22Rv1 (cell line): ENCODE results near the gene TRPC4AP.
"Not testable (repeated sequence)": the region's sequence is repeated elsewhere in the genome, so short reads cannot be mapped to it uniquely, and the experiment has no call there.

Experiments used
- H3K27ac ChIP-seq: fragments of 450-650 bp; 2 replicates; pipeline ENCODE4 v1.5.1; 2017
- CTCF ChIP-seq: fragments of 450-650 bp; IDR thresholded peaks from 2 replicates; pipeline ENCODE4 v1.5.1; 2017; ENCODE audit warnings: mild to moderate bottlenecking
- ZFX ChIP-seq: fragments of 450-650 bp; IDR thresholded peaks from 2 replicates; pipeline ENCODE4 v1.6.1; 2017; ENCODE audit warnings: antibody characterized with exemption, borderline replicate concordance

Gene TRPC4AP

GRCh38 chr20:35063168-35063567 lies 29.4 kb downstream of the TRPC4AP start:
- no peak for TF ChIP-seq ZFX
- H3K27ac ChIP-seq, result no peak overlapping the region

- H3K27ac ChIP-seq, result no peak overlapping the region
- no peak for TF ChIP-seq ZFX
- no peak for TF ChIP-seq CTCF
Measured at GRCh38 chr20:35062478-35062877, 30.1 kb downstream of the TRPC4AP start.

GRCh38 chr20:35060168-35060567 lies 32.4 kb downstream of the TRPC4AP start:
- no peak for TF ChIP-seq ZFX
- no peak for TF ChIP-seq CTCF

GRCh38 chr20:35059612-35060011 lies 33.0 kb downstream of the TRPC4AP start:
- no peak overlapping the region for H3K27ac ChIP-seq
- TF ChIP-seq CTCF, result no peak
- no peak for TF ChIP-seq ZFX

More at GRCh38 chr20:35060168-35060567, 32.4 kb downstream of the TRPC4AP start:
- no peak overlapping the region for H3K27ac ChIP-seq

GRCh38 chr20:35059110-35059509 lies 33.5 kb downstream of the TRPC4AP start:
- H3K27ac ChIP-seq, result no peak overlapping the region
- no peak for TF ChIP-seq ZFX
- TF ChIP-seq CTCF, result no peak

- H3K27ac ChIP-seq, result no peak overlapping the region
- no peak for TF ChIP-seq CTCF
- no peak for TF ChIP-seq ZFX
Measured at GRCh38 chr20:35055445-35056276, 36.9 kb downstream of the TRPC4AP start.

- no peak overlapping the region for H3K27ac ChIP-seq
- TF ChIP-seq ZFX, result no peak
- no peak for TF ChIP-seq CTCF
Measured at GRCh38 chr20:35054814-35055213, 37.8 kb downstream of the TRPC4AP start.

- H3K27ac ChIP-seq, result not testable (repeated sequence)
Measured at GRCh38 chr20:35052616-35053015, 40.0 kb downstream of the TRPC4AP start.
